Lung microvascular endothelial cell (primary cell): ENCODE results near the gene HAPSTR1. TPM values are rescaled to one million over a fixed set of nuclear protein-coding genes. Genes with fewer than 3 reads are reported as not detected.

Experiments
- total RNA-seq: library from RNA; depleted of rRNA; stranded (reverse); fragments of >200 nt; gene quantifications from 2 replicates; pipeline ENCODE4 v1.2.1, GENCODE V29; 2014

The HAPSTR1 gene
- total RNA-seq, 1 donor from 2014 or later: 56.2 TPM

Other genes with a start within 250 kb of the HAPSTR1 start
- gene CARHSP1, start 222.6 kb upstream of the HAPSTR1 start, total RNA-seq: 141 and 222 TPM in 2 replicates
- not detected in 2 replicates for gene LITAFD, start 209.3 kb upstream of the HAPSTR1 start, total RNA-seq
- 50.1 and 50.2 TPM in 2 replicates for gene USP7, start 127.7 kb upstream of the HAPSTR1 start, total RNA-seq